GM18867 (cell line): Measurements from ENCODE around the gene TNFRSF11A.

Experiments used
- ATAC-seq: cut with Tn5 transposase; IDR thresholded peaks from one replicate; pipeline ENCODE4 v1.9.1; 2021; ENCODE audit warnings: mild to moderate bottlenecking, moderate library complexity; ENCODE audit not compliant: unreplicated experiment

TNFRSF11A gene

GRCh38 chr18:62341473-62341872 lies 16.4 kb downstream of the TNFRSF11A start:
- ATAC-seq: no peak

GRCh38 chr18:62342884-62343283 lies 17.8 kb downstream of the TNFRSF11A start:
- ATAC-seq: no peak

GRCh38 chr18:62343316-62343715 lies 18.2 kb downstream of the TNFRSF11A start:
- ATAC-seq: no peak

GRCh38 chr18:62345909-62346308 lies 20.8 kb downstream of the TNFRSF11A start:
- ATAC-seq: no peak

GRCh38 chr18:62346333-62347088 lies 21.4 kb downstream of the TNFRSF11A start:
- no peak for ATAC-seq

- no peak for ATAC-seq
Observed at GRCh38 chr18:62347089-62347506, 22.0 kb downstream of the TNFRSF11A start.

GRCh38 chr18:62348474-62348873 lies 23.4 kb downstream of the TNFRSF11A start:
- no peak for ATAC-seq

DNA sequence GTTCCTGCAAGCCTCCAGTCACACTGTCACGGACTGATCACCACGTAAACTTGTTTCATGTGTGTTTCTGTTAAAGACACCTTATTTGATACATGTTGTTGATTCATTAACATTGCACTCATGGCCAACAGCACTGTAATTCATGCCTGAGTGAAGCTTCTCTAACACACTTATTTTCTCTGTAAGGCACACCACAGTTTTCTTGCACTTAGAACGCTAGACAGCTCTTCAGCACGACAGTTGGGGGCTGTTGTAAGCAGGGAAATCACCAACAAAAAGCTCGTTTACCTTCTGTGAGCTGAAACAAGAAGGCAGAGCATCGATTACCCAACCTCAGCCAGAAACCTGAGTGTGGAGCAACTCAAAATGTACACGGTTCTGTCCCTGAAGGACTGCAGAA lies 28.1 kb downstream of the TNFRSF11A start:
- ATAC-seq: no peak

DNA sequence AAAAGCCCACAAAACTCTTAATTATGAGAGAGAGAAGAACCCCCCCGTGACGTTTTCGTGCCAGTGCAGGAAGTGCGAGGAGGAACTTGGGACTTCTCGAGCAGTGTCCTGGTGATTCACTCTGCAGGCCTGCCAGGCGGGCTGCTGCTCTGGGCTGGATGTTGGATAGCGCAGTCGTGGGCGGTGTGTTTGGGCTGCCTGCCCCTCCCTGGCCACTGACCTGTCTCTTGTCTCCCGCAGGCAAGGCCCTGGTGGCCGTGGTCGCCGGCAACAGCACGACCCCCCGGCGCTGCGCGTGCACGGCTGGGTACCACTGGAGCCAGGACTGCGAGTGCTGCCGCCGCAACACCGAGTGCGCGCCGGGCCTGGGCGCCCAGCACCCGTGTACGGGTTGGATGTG lies 29.0 kb downstream of the TNFRSF11A start:
- no peak for ATAC-seq

GRCh38 chr18:62357079-62357719 lies 32.1 kb downstream of the TNFRSF11A start:
- ATAC-seq: no peak

GRCh38 chr18:62360805-62361204 lies 35.7 kb downstream of the TNFRSF11A start:
- ATAC-seq: no peak

DNA sequence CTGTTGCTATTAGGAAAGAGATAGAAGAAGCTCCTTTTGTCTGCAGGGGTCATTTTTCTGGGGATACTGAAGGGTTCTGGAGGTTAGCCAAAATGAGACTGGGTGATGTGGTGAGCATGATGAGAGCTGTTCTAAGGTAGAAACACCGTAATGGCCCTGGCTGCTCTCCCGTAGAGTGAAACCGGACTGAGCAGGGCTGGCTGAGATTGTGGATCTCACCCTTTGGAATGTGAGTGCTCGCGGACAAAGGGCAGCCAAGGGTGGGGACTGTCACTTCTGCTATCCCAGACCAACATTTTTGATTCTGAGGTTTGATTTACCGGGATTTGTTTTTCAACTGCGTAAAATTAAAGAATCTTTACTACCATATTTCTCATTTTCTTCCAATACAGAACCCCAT lies 36.2 kb downstream of the TNFRSF11A start:
- ATAC-seq: no peak

DNA sequence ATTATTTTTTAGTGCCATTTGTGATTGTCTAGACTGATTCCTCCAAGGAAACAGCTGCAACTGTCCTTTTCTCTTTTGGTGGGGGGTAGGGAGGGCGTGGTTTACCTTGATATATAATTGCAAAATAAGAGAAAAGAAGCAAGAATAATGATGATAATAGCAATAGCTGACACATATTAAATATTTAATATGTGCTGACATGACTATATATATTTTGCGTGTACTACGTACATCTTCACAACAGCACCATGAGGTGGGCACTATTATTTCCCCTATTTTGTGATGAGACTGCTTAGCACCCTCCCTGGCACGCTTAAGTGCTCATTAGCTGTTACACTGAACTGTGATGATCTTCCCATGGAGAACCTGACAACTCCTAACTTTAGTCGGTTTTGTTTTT lies 39.4 kb downstream of the TNFRSF11A start:
- no peak for ATAC-seq

- ATAC-seq: no peak
Observed at GRCh38 chr18:62365420-62365819, 40.3 kb downstream of the TNFRSF11A start.

- no peak for ATAC-seq
Observed at GRCh38 chr18:62366992-62367391, 41.9 kb downstream of the TNFRSF11A start.

- ATAC-seq: peak; percentile 71
Observed at GRCh38 chr18:62368100-62368499, 43.0 kb downstream of the TNFRSF11A start.

DNA sequence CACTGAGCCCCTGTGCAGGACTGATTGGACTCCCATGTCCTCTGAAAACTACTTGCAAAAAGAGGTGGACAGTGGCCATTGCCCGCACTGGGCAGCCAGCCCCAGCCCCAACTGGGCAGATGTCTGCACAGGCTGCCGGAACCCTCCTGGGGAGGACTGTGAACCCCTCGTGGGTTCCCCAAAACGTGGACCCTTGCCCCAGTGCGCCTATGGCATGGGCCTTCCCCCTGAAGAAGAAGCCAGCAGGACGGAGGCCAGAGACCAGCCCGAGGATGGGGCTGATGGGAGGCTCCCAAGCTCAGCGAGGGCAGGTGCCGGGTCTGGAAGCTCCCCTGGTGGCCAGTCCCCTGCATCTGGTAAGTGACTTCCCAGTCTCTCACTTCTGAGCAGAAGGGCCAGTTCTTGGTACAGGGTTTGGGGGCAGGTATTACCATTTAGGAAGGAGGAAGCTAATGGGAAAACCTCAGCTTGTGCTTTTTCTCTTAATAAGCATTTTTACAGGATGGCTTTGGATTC lies 44.1 kb downstream of the TNFRSF11A start:
- no peak for ATAC-seq

DNA sequence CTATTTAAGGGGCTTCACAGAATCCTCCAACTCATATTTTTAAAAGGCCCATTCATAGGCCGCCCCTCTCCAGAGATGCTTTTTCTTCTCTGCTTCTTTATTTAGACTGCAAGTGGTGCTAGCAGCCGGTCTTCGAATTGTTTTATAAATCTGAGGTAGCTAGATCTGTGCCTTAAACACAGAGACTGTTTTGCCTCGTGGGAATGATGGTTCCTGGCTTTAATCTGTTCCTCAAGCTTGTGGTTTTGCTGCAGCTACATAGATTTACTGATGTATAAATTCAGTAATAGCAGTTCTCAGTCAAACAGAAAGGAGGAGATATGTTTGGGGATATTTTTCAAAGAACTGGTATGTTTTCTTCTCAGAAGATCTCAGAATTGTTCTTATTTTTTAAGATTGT lies 45.3 kb downstream of the TNFRSF11A start:
- ATAC-seq: no peak

GRCh38 chr18:62371436-62371835 lies 46.3 kb downstream of the TNFRSF11A start:
- ATAC-seq: no peak

DNA sequence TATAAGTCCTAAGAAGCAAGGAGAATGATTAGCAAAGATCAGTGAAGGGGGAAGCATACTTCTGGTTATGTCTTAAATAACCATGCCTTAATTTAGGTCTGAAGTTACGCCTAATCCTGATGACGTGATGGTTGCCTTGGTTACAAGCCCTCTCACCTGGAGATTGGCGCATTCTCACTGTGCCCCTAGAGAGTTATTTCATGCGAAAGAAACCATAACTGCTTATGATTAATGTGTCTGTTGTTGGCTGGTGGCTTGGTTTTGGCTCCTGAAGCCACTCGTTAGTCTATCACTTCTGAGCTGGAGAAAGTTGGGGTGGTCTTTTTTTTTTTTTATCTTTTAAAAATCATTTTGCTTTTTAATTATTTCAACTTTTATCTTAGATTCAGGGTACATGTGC lies 47.0 kb downstream of the TNFRSF11A start:
- ATAC-seq: peak; percentile 70

DNA sequence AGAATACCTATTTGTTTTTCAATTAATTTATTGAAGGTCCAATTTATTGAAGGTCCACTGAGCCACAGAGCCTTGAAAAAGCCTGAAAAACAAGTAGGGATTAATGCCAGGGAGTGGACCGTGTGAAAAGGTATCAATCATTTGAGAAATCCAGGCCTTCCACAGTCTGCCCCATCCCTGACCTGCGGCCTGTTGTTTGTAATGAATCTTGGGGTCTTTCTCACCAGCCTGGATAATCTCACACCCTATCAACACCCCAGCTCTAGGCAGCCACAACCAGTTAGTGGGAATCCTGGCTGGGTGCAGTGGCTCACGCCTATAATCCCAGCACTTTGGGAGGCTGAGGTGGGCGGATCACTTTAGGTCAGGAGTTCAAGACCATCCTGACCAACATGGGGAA lies 47.8 kb downstream of the TNFRSF11A start:
- no peak for ATAC-seq

DNA sequence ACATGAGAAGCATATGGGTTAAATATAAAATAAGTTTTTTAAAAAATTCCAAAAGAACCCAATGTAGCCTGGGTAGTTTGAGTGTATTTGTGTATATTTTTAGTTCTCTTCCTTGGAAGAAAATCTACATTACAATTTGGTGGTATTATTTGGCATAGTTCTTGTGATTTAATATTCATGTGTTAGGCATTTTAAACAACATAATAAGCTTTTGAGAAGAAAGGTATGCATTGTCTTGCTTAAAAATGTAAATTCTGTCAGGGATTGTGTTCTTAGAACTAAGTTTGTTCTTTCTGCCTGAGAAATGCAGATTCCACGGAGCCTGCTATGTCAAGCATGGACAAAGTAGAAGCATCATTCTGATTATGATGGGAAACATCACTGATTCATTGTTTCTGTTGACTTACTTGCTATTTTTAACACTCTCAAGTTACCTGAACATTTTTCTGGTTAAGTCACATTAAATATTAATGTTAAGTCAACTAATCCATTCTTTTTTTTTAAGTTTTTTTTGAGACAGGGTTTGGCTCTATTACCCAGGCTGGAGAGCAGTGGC lies 49.4 kb downstream of the TNFRSF11A start:
- no peak for ATAC-seq
